ENCODE results near the gene PRSS3. TPM values are rescaled to one million over a fixed set of nuclear protein-coding genes. Genes with fewer than 3 reads are reported as not detected.
"Not testable (repeated sequence)": the region's sequence is repeated elsewhere in the genome, so short reads cannot be mapped to it uniquely, and the experiment has no call there.

Gene PRSS3
- total RNA-seq (ENCODE audit: insufficient read depth, low replicate concordance), result 11.3 TPM

- no peak for DNase-seq (ENCODE audit: low spot score)
Measured at GRCh38 chr9:33795281-33795680, at the start of gene PRSS3. Gene PRSS3, plus strand, starts transcription at chr9:33795561. Its CDS starts 13 bp downstream, at chr9:33795574.

- no peak for DNase-seq (ENCODE audit: low spot score)
Measured at GRCh38 chr9:33748633-33749304, 46.6 kb upstream of the PRSS3 start.

GRCh38 chr9:33749305-33749654 is 46.1 kb upstream of the PRSS3 start:
- DNase-seq (ENCODE audit: low spot score), result not testable (repeated sequence)

GRCh38 chr9:33750307-33750838 is 45.0 kb upstream of the PRSS3 start:
- DNase-seq (ENCODE audit: low spot score), result no peak

- no peak for DNase-seq (ENCODE audit: low spot score)
Measured at GRCh38 chr9:33750839-33751339, 44.5 kb upstream of the PRSS3 start.

GRCh38 chr9:33751536-33752129 is 43.7 kb upstream of the PRSS3 start:
- no peak for DNase-seq (ENCODE audit: low spot score)

GRCh38 chr9:33752130-33752637 is 43.2 kb upstream of the PRSS3 start:
- DNase-seq (ENCODE audit: low spot score), result no peak

- DNase-seq (ENCODE audit: low spot score), result not testable (repeated sequence)
Measured at GRCh38 chr9:33752789-33753188, 42.6 kb upstream of the PRSS3 start.

- DNase-seq (ENCODE audit: low spot score), result not testable (repeated sequence)
Measured at GRCh38 chr9:33759648-33760047, 35.7 kb upstream of the PRSS3 start.

GRCh38 chr9:33762343-33762742 is 33.0 kb upstream of the PRSS3 start:
- DNase-seq (ENCODE audit: low spot score), result no peak

- not testable (repeated sequence) for DNase-seq (ENCODE audit: low spot score)
Measured at GRCh38 chr9:33763709-33764108, 31.7 kb upstream of the PRSS3 start.

- DNase-seq (ENCODE audit: low spot score), result no peak
Measured at GRCh38 chr9:33765411-33765810, 29.9 kb upstream of the PRSS3 start.

GRCh38 chr9:33770156-33770880 is 25.0 kb upstream of the PRSS3 start:
- not testable (repeated sequence) for DNase-seq (ENCODE audit: low spot score)

GRCh38 chr9:33773135-33773534 is 22.2 kb upstream of the PRSS3 start:
- not testable (repeated sequence) for DNase-seq (ENCODE audit: low spot score)

GRCh38 chr9:33774074-33774659 is 21.2 kb upstream of the PRSS3 start:
- peak; percentile 17 for DNase-seq (ENCODE audit: low spot score)

- DNase-seq (ENCODE audit: low spot score), result no peak
Measured at GRCh38 chr9:33776578-33776977, 18.8 kb upstream of the PRSS3 start.

GRCh38 chr9:33778700-33779351 is 16.5 kb upstream of the PRSS3 start:
- DNase-seq (ENCODE audit: low spot score), result peak; percentile 49

- no peak for DNase-seq (ENCODE audit: low spot score)
Measured at GRCh38 chr9:33780276-33780675, 15.1 kb upstream of the PRSS3 start.

- no peak for DNase-seq (ENCODE audit: low spot score)
Measured at GRCh38 chr9:33781736-33782135, 13.6 kb upstream of the PRSS3 start.

GRCh38 chr9:33782395-33783152 is 12.8 kb upstream of the PRSS3 start:
- DNase-seq (ENCODE audit: low spot score), result peak; percentile 19
